ENCODE results near the gene JAG2. TPM values are rescaled to one million over a fixed set of nuclear protein-coding genes. Genes with fewer than 3 reads are reported as not detected.

Gene JAG2
- total RNA-seq, 1 experiment from 2014 or later: 12.2 TPM

GRCh38 chr14:105149146-105149781 is 19.3 kb downstream of the JAG2 start (continued):
- no peak for TF ChIP-seq JAZF1 (CRISPR knock-in tag; IDR thresholded peaks at IDR 0.05)

- H3K27me3 Mint-ChIP-seq (ENCODE audit: low read depth): no peaks in the 10 kb centered on the region
- no peaks in the 10 kb centered on the region for H3K9me3 Mint-ChIP-seq
- no peak overlapping the region for H3K27ac Mint-ChIP-seq
- no peak for ATAC-seq
- POLR2A ChIA-PET: interaction anchor here (0.6 kb wide), 1 partner anchor 27 kb away, joined by 3 read pairs; no protein-coding TSS in a partner anchor
- TF ChIP-seq AR (CRISPR knock-in tag; IDR thresholded peaks at IDR 0.05) (no peak), TP53 (CRISPR knock-in tag; IDR thresholded peaks at IDR 0.05) (no peak), CREM (CRISPR knock-in tag; IDR thresholded peaks at IDR 0.05) (no peak), ZNF281 (CRISPR knock-in tag; IDR thresholded peaks at IDR 0.05) (no peak), IRF2 (CRISPR knock-in tag; IDR thresholded peaks at IDR 0.05; ENCODE audit: borderline replicate concordance, low read depth) (no peak), ZNF671 (CRISPR knock-in tag; IDR thresholded peaks at IDR 0.05) (no peak), HMGA2 (CRISPR knock-in tag; IDR thresholded peaks at IDR 0.05) (no peak), NFE2L1 (CRISPR knock-in tag; IDR thresholded peaks at IDR 0.05) (no peak), SMAD3 (CRISPR knock-in tag; IDR thresholded peaks at IDR 0.05; ENCODE audit: borderline replicate concordance) (no peak), ATF2 (CRISPR knock-in tag; IDR thresholded peaks at IDR 0.05; ENCODE audit: borderline replicate concordance, low read depth) (no peak), NFATC4 (CRISPR knock-in tag; IDR thresholded peaks at IDR 0.05) (no peak), MXD4 (CRISPR knock-in tag; IDR thresholded peaks at IDR 0.05; ENCODE audit: borderline replicate concordance) (no peak)
- TF ChIP-seq, protein P1, sequence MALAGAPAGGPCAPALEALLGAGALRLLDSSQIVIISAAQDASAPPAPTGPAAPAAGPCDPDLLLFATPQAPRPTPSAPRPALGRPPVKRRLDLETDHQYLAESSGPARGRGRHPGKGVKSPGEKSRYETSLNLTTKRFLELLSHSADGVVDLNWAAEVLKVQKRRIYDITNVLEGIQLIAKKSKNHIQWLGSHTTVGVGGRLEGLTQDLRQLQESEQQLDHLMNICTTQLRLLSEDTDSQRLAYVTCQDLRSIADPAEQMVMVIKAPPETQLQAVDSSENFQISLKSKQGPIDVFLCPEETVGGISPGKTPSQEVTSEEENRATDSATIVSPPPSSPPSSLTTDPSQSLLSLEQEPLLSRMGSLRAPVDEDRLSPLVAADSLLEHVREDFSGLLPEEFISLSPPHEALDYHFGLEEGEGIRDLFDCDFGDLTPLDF (CRISPR knock-in tag; IDR thresholded peaks at IDR 0.05): no peak
- TF ChIP-seq, protein P2, sequence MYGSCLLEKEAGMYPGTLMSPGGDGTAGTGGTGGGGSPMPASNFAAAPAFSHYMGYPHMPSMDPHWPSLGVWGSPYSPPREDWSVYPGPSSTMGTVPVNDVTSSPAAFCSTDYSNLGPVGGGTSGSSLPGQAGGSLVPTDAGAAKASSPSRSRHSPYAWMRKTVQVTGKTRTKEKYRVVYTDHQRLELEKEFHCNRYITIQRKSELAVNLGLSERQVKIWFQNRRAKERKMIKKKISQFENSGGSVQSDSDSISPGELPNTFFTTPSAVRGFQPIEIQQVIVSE (CRISPR knock-in tag; IDR thresholded peaks at IDR 0.05; ENCODE audit: borderline replicate concordance): no peak
- TF ChIP-seq, protein P3, sequence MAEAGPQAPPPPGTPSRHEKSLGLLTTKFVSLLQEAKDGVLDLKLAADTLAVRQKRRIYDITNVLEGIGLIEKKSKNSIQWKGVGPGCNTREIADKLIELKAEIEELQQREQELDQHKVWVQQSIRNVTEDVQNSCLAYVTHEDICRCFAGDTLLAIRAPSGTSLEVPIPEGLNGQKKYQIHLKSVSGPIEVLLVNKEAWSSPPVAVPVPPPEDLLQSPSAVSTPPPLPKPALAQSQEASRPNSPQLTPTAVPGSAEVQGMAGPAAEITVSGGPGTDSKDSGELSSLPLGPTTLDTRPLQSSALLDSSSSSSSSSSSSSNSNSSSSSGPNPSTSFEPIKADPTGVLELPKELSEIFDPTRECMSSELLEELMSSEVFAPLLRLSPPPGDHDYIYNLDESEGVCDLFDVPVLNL (CRISPR knock-in tag; IDR thresholded peaks at IDR 0.05; ENCODE audit: borderline replicate concordance, low read depth): no peak
- CTCF ChIA-PET: interaction anchor here (1.5 kb wide), 1 partner anchor 55 kb away, joined by 3 read pairs; no protein-coding TSS in a partner anchor
- no peak for DNase-seq (ENCODE audit: low spot score)
- H3K4me1 Mint-ChIP-seq: no peaks in the 10 kb centered on the region
- no peaks in the 10 kb centered on the region for H3K36me3 Mint-ChIP-seq
- H3K4me3 Mint-ChIP-seq: no peak overlapping the region
Observed at GRCh38 chr14:105148604-105149145, 19.9 kb downstream of the JAG2 start.

All from WTC11 (cell line).